ENCODE data around the gene VAPA.

The VAPA gene

GRCh38 chr18:9933865-9934264, 20.0 kb downstream of the VAPA start:
- no peak overlapping the region for H3K27ac Mint-ChIP-seq
- no peaks in the 10 kb centered on the region for H3K27me3 Mint-ChIP-seq
- peaks cover 7% of the 10 kb centered on the region for H3K4me1 Mint-ChIP-seq
- peaks cover 39% of the 10 kb centered on the region for H3K36me3 Mint-ChIP-seq
- no peak overlapping the region for H3K4me3 Mint-ChIP-seq
- ATAC-seq, result no peak
- no peaks in the 10 kb centered on the region for H3K9me3 Mint-ChIP-seq

- peaks cover 39% of the 10 kb centered on the region for H3K36me3 Mint-ChIP-seq
These were observed 20.5 kb downstream of the VAPA start for GRCh38 chr18:9934274-9934673.

GRCh38 chr18:9941103-9941502, 27.3 kb downstream of the VAPA start:
- Mint-ChIP-seq H3K27ac (no peak overlapping the region), H3K9me3 (no peaks in the 10 kb centered on the region), H3K27me3 (no peaks in the 10 kb centered on the region), H3K36me3 (peaks cover 51% of the 10 kb centered on the region), H3K4me1 (no peaks in the 10 kb centered on the region), H3K4me3 (no peak overlapping the region)
- no peak for ATAC-seq

More at GRCh38 chr18:9934274-9934673, 20.5 kb downstream of the VAPA start:
- Mint-ChIP-seq H3K4me3 (no peak overlapping the region), H3K4me1 (peaks cover 3% of the 10 kb centered on the region), H3K27me3 (no peaks in the 10 kb centered on the region), H3K27ac (no peak overlapping the region), H3K9me3 (no peaks in the 10 kb centered on the region)
- no peak for ATAC-seq

- Mint-ChIP-seq H3K27me3 (no peaks in the 10 kb centered on the region), H3K9me3 (no peaks in the 10 kb centered on the region), H3K4me1 (no peaks in the 10 kb centered on the region), H3K4me3 (no peak overlapping the region), H3K27ac (no peak overlapping the region), H3K36me3 (peaks cover 52% of the 10 kb centered on the region)
- ATAC-seq, result no peak
These were observed 27.8 kb downstream of the VAPA start for GRCh38 chr18:9941660-9942059.

GRCh38 chr18:9943311-9943710, 29.5 kb downstream of the VAPA start:
- no peaks in the 10 kb centered on the region for H3K27me3 Mint-ChIP-seq
- H3K4me1 Mint-ChIP-seq, result no peaks in the 10 kb centered on the region
- H3K9me3 Mint-ChIP-seq, result no peaks in the 10 kb centered on the region
- H3K4me3 Mint-ChIP-seq, result no peak overlapping the region
- peaks cover 43% of the 10 kb centered on the region for H3K36me3 Mint-ChIP-seq
- no peak overlapping the region for H3K27ac Mint-ChIP-seq
- no peak for ATAC-seq

GRCh38 chr18:9944805-9945204, 31.0 kb downstream of the VAPA start:
- Mint-ChIP-seq H3K4me1 (no peaks in the 10 kb centered on the region), H3K27me3 (no peaks in the 10 kb centered on the region), H3K4me3 (no peak overlapping the region), H3K9me3 (no peaks in the 10 kb centered on the region), H3K36me3 (peaks cover 46% of the 10 kb centered on the region), H3K27ac (no peak overlapping the region)
- ATAC-seq, result no peak

GRCh38 chr18:9946831-9947230, 33.0 kb downstream of the VAPA start:
- H3K27ac Mint-ChIP-seq, result no peak overlapping the region
- H3K27me3 Mint-ChIP-seq, result no peaks in the 10 kb centered on the region
- H3K4me1 Mint-ChIP-seq, result no peaks in the 10 kb centered on the region
- peaks cover 52% of the 10 kb centered on the region for H3K36me3 Mint-ChIP-seq
- H3K4me3 Mint-ChIP-seq, result no peak overlapping the region
- H3K9me3 Mint-ChIP-seq, result no peaks in the 10 kb centered on the region
- ATAC-seq, result no peak

- Mint-ChIP-seq H3K36me3 (peaks cover 56% of the 10 kb centered on the region), H3K27me3 (no peaks in the 10 kb centered on the region), H3K27ac (no peak overlapping the region), H3K4me1 (no peaks in the 10 kb centered on the region), H3K4me3 (no peak overlapping the region), H3K9me3 (no peaks in the 10 kb centered on the region)
- ATAC-seq, result no peak
These were observed 33.4 kb downstream of the VAPA start for GRCh38 chr18:9947248-9947647.

- H3K4me3 Mint-ChIP-seq, result no peak overlapping the region
- H3K27me3 Mint-ChIP-seq, result no peaks in the 10 kb centered on the region
- H3K4me1 Mint-ChIP-seq, result no peaks in the 10 kb centered on the region
- no peak for ATAC-seq
- no peak overlapping the region for H3K27ac Mint-ChIP-seq
- H3K36me3 Mint-ChIP-seq, result peaks cover 63% of the 10 kb centered on the region
- no peaks in the 10 kb centered on the region for H3K9me3 Mint-ChIP-seq
These were observed 35.5 kb downstream of the VAPA start for GRCh38 chr18:9949315-9949714.

- H3K36me3 Mint-ChIP-seq, result peaks cover 63% of the 10 kb centered on the region
- no peak overlapping the region for H3K27ac Mint-ChIP-seq
These were observed 36.0 kb downstream of the VAPA start for GRCh38 chr18:9949861-9950260.

GRCh38 chr18:9950289-9951016, 36.6 kb downstream of the VAPA start:
- ATAC-seq, result no peak
- H3K4me1 Mint-ChIP-seq, result no peaks in the 10 kb centered on the region
- no peaks in the 10 kb centered on the region for H3K9me3 Mint-ChIP-seq
- H3K36me3 Mint-ChIP-seq, result peaks cover 63% of the 10 kb centered on the region
- H3K27me3 Mint-ChIP-seq, result no peaks in the 10 kb centered on the region
- H3K4me3 Mint-ChIP-seq, result no peak overlapping the region
- H3K27ac Mint-ChIP-seq, result no peak overlapping the region

More at GRCh38 chr18:9949861-9950260, 36.0 kb downstream of the VAPA start:
- no peaks in the 10 kb centered on the region for H3K4me1 Mint-ChIP-seq
- H3K27me3 Mint-ChIP-seq, result no peaks in the 10 kb centered on the region
- no peak for ATAC-seq
- H3K9me3 Mint-ChIP-seq, result no peaks in the 10 kb centered on the region
- H3K4me3 Mint-ChIP-seq, result no peak overlapping the region

- no peak for ATAC-seq
- Mint-ChIP-seq H3K4me3 (no peak overlapping the region), H3K4me1 (no peaks in the 10 kb centered on the region), H3K9me3 (no peaks in the 10 kb centered on the region), H3K36me3 (peaks cover 57% of the 10 kb centered on the region), H3K27me3 (no peaks in the 10 kb centered on the region), H3K27ac (no peak overlapping the region)
These were observed 37.4 kb downstream of the VAPA start for GRCh38 chr18:9951022-9951859.

- no peak for ATAC-seq
- Mint-ChIP-seq H3K27me3 (no peaks in the 10 kb centered on the region), H3K4me1 (no peaks in the 10 kb centered on the region), H3K9me3 (no peaks in the 10 kb centered on the region), H3K36me3 (peaks cover 53% of the 10 kb centered on the region), H3K27ac (no peak overlapping the region), H3K4me3 (no peak overlapping the region)
These were observed 39.0 kb downstream of the VAPA start for GRCh38 chr18:9952633-9953416.

GRCh38 chr18:9958861-9959399, 45.1 kb downstream of the VAPA start:
- no peak overlapping the region for H3K27ac Mint-ChIP-seq
- no peaks in the 10 kb centered on the region for H3K9me3 Mint-ChIP-seq
- H3K36me3 Mint-ChIP-seq, result peaks cover 6% of the 10 kb centered on the region
- peaks cover 23% of the 10 kb centered on the region for H3K4me1 Mint-ChIP-seq
- H3K27me3 Mint-ChIP-seq, result no peaks in the 10 kb centered on the region
- no peak overlapping the region for H3K4me3 Mint-ChIP-seq
- ATAC-seq, result no peak

GRCh38 chr18:9959564-9959963, 45.7 kb downstream of the VAPA start:
- H3K4me1 Mint-ChIP-seq, result peaks cover 23% of the 10 kb centered on the region
- no peak overlapping the region for H3K27ac Mint-ChIP-seq
- no peaks in the 10 kb centered on the region for H3K27me3 Mint-ChIP-seq
- H3K4me3 Mint-ChIP-seq, result no peak overlapping the region
- no peak for ATAC-seq
- no peaks in the 10 kb centered on the region for H3K9me3 Mint-ChIP-seq
- H3K36me3 Mint-ChIP-seq, result no peaks in the 10 kb centered on the region

All from stimulated activated memory B cell treated with anti-CD40 and anti-IgM and Interleukin-4, amounts not matched to agents 10 μg/mL and 1 μg/mL and 100 μg/mL, for 72 hours (primary cell).